Gastrocnemius medialis (tissue), 4 donors: Measurements from ENCODE around the gene NGFR. TPM values are rescaled to one million over a fixed set of nuclear protein-coding genes. Genes with fewer than 3 reads are reported as not detected.

Experiments used
- ATAC-seq, 2 donors: fragments of 150-250 bp; one replicate each; pipeline ENCODE4 v1.9.1; 2016
- DNase-seq, 2 donors: peaks; one replicate each; pipeline ENCODE4 v3.0.0-alpha.2; 2019
- H3K27ac ChIP-seq, 4 donors: fragments of 200-600 bp; sonication (generic); 1 replicate in 1 of 4; 2 replicates in 3 of 4; pipeline ENCODE4 v1.5.1; 2016 to 2018; ENCODE audit warnings: mild to moderate bottlenecking in 2 of 4, moderate library complexity in 1 of 4
- H3K27me3 ChIP-seq, 3 donors: fragments of 200-600 bp; sonication (generic) in 2 of 3; 1 replicate in 1 of 3; 2 replicates in 2 of 3; pipeline versions ENCODE4 v1.5.1 to v1.6.0; 2016 to 2019; ENCODE audit warnings: mild to moderate bottlenecking in 1 of 3, moderate library complexity in 1 of 3
- H3K36me3 ChIP-seq, 2 donors: fragments of 200-600 bp; sonication (generic) in 1 of 2; one replicate each; pipeline ENCODE4 v1.5.1; 2017 to 2018
- H3K4me1 ChIP-seq, 2 donors: fragments of 200-600 bp; sonication (generic) in 1 of 2; one replicate each; pipeline ENCODE4 v1.5.1; 2016 to 2017; ENCODE audit warnings: mild to moderate bottlenecking in 2 of 2
- H3K4me3 ChIP-seq, 4 donors: fragments of 200-600 bp; sonication (generic) in 3 of 4; 1 replicate in 1 of 4; 2 replicates in 3 of 4; pipeline ENCODE4 v1.5.1; 2016 to 2019; ENCODE audit warnings: mild to moderate bottlenecking in 2 of 4
- H3K9me3 ChIP-seq, 3 donors: fragments of 200-600 bp; sonication (generic) in 2 of 3; 1 replicate in 1 of 3; 2 replicates in 2 of 3; pipeline ENCODE4 v1.5.1; 2016 to 2019
- CTCF ChIP-seq, 5 experiments: fragments of 450-650 bp in 3 of 5; fragments of 200-600 bp in 2 of 5; sonication (generic) in 2 of 5; IDR thresholded peaks in 4 of 5; conservative IDR thresholded peaks in 1 of 5; 1 replicate in 4 of 5; 2 replicates in 1 of 5; pipeline ENCODE4 v1.5.1; 2016 to 2019; ENCODE audit warnings: antibody characterized with exemption in 5 of 5, mild to moderate bottlenecking in 3 of 5, moderate library complexity in 3 of 5
- POLR2A ChIP-seq, 2 donors: fragments of 450-650 bp; IDR thresholded peaks; one replicate each; pipeline ENCODE4 v1.6.1; 2017; ENCODE audit warnings: antibody characterized with exemption in 2 of 2, mild to moderate bottlenecking in 2 of 2, moderate library complexity in 2 of 2
- in situ Hi-C, 4 donors: fragments of 200-750 bp; cut with MboI; loops; one replicate each; pipeline versions ENCODE4 v1.15.0 to v1.8.0; 2017; ENCODE audit warnings: low sequenced_read_pairs in 4 of 4
- intact Hi-C: fragments of 100-400 bp; cut with DNase I; formaldehyde crosslinking; loops from one replicate; pipeline ENCODE4 v1.15.1; 2023; ENCODE audit warnings: low total_unique reads
- total RNA-seq, 4 donors: library from RNA; depleted of rRNA; stranded (reverse); fragments of >200 nt; gene quantifications; one replicate each; pipeline versions ENCODE4 v1.1.0 to v1.2.3, GENCODE V29; 2016

NGFR gene
- total RNA-seq, 4 donors from 2014 or later, result 0.41 to 3.2 (median 1.0) TPM; not detected in 1

- Histone ChIP-seq H3K9me3 (no peaks in the 10 kb centered on the region), H3K4me3 (no peak overlapping the region), H3K27ac (no peak overlapping the region), H3K27me3 (peaks cover 14% of the 10 kb centered on the region in 3 donors), H3K36me3 (no peaks in the 10 kb centered on the region), H3K4me1 (peaks cover 6 to 11% of the 10 kb centered on the region in 2 donors)
- intact Hi-C loops, result loop anchor here (10.0 kb wide), 1 partner anchor 214 kb away; the partner anchor contains the start of gene SLC35B1
- ATAC-seq, result no peak
- in situ Hi-C loops, result loop anchor here in 1 of 4 donors (10.0 kb wide), 1 partner anchor 54 kb away; no protein-coding TSS in a partner anchor
- DNase-seq, result no peak
- TF ChIP-seq POLR2A (IDR thresholded peaks at IDR 0.05) (no peak), CTCF (IDR thresholded peaks at IDR 0.05 in 4 of 5, conservative IDR thresholded peaks at IDR 0.05 in 1 of 5) (no peak)
Observed at GRCh38 chr17:49491192-49491769, 3.8 kb upstream of the NGFR start.

GRCh38 chr17:49494399-49494985, 601 bp upstream of the NGFR start:
- peaks cover 29 to 42% (median 34%) of the 10 kb centered on the region in 3 donors for H3K27me3 ChIP-seq
- H3K4me3 ChIP-seq, result peak overlapping the region; percentile 36 to 67 (median 54)
- TF ChIP-seq CTCF (IDR thresholded peaks at IDR 0.05 in 4 of 5, conservative IDR thresholded peaks at IDR 0.05 in 1 of 5) (no peak), POLR2A (IDR thresholded peaks at IDR 0.05) (no peak)
- peaks cover 19 to 26% of the 10 kb centered on the region in 2 donors for H3K4me1 ChIP-seq
- in situ Hi-C loops (loop anchor here in 1 of 4 donors (10.0 kb wide), 1 partner anchor 50 kb away; no protein-coding TSS in a partner anchor), intact Hi-C loops (loop anchor here (10.0 kb wide), 1 partner anchor 210 kb away; the partner anchor contains the start of gene SLC35B1)
- ATAC-seq (no peak), DNase-seq (no peak)
- no peak overlapping the region for H3K27ac ChIP-seq
- H3K9me3 ChIP-seq, result no peaks in the 10 kb centered on the region
- no peaks in the 10 kb centered on the region for H3K36me3 ChIP-seq

- in situ Hi-C loops (loop anchor here in 3 of 4 donors (5.0 to 10.0 kb wide), 2 partner anchors 49 to 56 kb away; no protein-coding TSS in a partner anchor), intact Hi-C loops (loop anchor here (1.0 to 10.0 kb wide), 3 partner anchors 52 to 209 kb away; partner anchors contain the start of gene SLC35B1)
- H3K9me3 ChIP-seq, result no peaks in the 10 kb centered on the region
- peaks cover 19 to 26% of the 10 kb centered on the region in 2 donors for H3K4me1 ChIP-seq
- no peak for ATAC-seq
- H3K27ac ChIP-seq, result no peak overlapping the region
- H3K27me3 ChIP-seq, result peaks cover 34 to 47% (median 38%) of the 10 kb centered on the region in 3 donors
- H3K36me3 ChIP-seq, result no peaks in the 10 kb centered on the region
- H3K4me3 ChIP-seq, result peak overlapping the region; percentile 49 to 67 (median 57)
- TF ChIP-seq POLR2A (IDR thresholded peaks at IDR 0.05) (no peak), CTCF (IDR thresholded peaks at IDR 0.05 in 4 of 5, conservative IDR thresholded peaks at IDR 0.05 in 1 of 5) (no peak)
- no peak for DNase-seq
Observed at GRCh38 chr17:49495842-49496182, 719 bp downstream of the NGFR start.

- H3K36me3 ChIP-seq, result no peaks in the 10 kb centered on the region
- peak; percentile 70 to 83 for ATAC-seq
- H3K9me3 ChIP-seq, result no peaks in the 10 kb centered on the region
- in situ Hi-C loops (loop anchor here in 3 of 4 donors (5.0 to 10.0 kb wide), 2 partner anchors 48 to 56 kb away; no protein-coding TSS in a partner anchor), intact Hi-C loops (loop anchor here (1.0 to 10.0 kb wide), 3 partner anchors 52 to 208 kb away; partner anchors contain the start of gene SLC35B1)
- H3K4me3 ChIP-seq, result peak overlapping the region; percentile 49 to 67 (median 57)
- peaks cover 34 to 47% (median 38%) of the 10 kb centered on the region in 3 donors for H3K27me3 ChIP-seq
- H3K4me1 ChIP-seq, result peaks cover 19 to 26% of the 10 kb centered on the region in 2 donors
- H3K27ac ChIP-seq, result no peak overlapping the region
- peak; percentile 29 to 48 for DNase-seq
- TF ChIP-seq CTCF (IDR thresholded peaks at IDR 0.05 in 4 of 5, conservative IDR thresholded peaks at IDR 0.05 in 1 of 5) (peak; percentile 75 to 97 (median 92)), POLR2A (IDR thresholded peaks at IDR 0.05) (no peak)
Observed at GRCh38 chr17:49496183-49496866, 1.2 kb downstream of the NGFR start.
